HG03039 (cell line): Measurements from ENCODE around the gene TMEM205.
"Not testable (repeated sequence)": the region's sequence is repeated elsewhere in the genome, so short reads cannot be mapped to it uniquely, and the experiment has no call there.

Experiments
- ATAC-seq: cut with Tn5 transposase; IDR thresholded peaks from one replicate; pipeline ENCODE4 v1.9.1; 2021; ENCODE audit warnings: mild to moderate bottlenecking, moderate library complexity; ENCODE audit not compliant: unreplicated experiment

Gene TMEM205

DNA sequence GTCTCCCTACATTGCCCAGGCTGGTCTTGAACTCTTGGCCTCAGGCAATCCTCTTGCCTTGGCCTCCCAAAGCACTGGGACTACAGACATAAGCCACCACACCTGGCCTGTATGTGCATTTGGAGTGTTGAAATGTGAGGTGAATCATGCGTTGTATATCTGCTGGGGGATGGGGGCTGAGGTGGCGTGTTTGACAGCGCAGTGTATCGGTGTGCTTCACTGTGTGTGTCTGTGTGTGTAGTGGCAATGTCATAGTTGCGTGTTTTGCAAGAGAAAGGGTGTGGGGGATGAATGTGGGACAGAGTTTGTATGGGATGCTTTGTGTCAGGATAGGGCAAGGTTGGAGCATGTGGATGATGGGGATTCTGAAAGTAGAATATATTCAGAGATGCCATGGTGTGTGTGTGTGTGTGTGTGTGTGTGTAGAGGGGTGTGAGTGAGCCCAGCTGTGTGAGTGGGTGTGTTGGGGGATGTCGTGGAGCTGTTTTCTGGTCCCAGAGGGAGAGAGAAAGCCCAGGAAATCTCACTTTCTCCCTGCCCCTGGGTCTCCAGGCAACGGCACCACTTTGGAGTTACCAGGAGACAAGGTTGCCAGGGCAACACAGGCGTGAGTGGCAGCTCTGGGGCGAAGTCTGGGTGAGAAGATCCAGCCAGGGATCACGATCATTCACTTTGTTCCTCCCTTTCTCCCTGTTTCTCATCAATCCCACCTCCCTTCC, 27.3 kb upstream of the TMEM205 start:
- no peak for ATAC-seq

DNA sequence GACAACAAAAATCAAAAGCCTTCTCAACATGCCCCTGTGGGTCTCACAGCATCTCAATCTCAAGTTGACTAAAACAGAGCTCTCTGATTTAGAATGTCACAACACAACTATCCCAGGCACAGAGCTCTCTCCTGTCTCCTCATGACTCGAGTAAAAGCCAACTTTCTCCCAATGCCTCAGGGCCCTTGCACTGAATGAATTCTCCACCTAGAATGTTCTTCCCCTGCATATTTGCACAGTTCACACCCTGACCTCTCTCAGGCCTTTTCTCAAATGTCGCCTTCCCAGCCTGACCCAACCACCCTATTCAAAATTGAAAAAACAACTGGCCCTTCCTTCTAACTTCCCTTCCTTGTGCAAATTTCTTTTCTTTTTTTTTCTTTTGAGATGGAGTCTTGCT, 24.7 kb upstream of the TMEM205 start:
- ATAC-seq = no peak

DNA sequence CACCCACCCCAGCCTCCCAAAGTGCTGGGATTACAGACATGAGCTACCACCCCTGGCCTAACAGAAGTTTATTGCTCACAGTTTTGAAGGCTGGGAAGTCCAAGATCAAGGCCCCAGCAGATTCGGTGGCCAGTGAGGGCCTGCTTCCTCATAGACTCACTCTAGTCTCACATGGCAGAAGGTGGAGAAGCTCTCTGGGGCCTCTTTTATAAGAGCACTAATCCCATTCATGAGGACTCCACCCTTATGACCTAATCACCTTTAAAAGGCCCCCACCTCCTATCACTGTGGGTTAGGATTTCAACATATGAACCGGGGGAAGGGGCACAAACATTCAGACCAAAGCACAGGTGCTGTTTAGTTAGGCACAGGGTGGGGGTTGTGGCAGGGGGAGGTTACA, 21.5 kb upstream of the TMEM205 start:
- no peak for ATAC-seq

DNA sequence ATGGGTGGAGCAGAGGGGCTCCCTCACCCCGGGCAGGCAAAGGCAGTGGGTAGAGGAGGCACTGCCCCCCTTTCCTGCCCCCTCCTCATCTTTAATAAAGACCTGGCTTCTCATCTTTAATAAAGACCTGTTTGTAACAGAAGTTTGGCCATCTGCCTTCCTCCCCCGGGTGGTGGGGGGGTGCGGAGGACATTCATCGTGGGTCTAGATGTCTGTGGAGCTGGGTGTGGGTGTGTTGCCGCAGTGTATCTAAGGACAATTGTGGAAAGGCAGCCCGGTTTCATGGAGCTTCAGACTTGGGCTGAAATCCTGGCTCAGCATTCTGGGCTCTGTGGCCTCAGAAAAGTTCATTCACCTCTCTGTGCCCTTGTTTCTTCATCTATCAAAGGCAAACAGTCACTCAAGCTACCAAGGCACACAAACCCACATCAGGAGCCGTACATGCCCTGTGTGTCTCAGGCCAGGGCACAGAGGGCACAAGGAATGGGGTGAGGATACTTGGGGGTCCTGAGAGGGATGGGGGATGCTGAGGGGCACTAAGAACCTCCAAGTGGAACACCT, 19.6 kb upstream of the TMEM205 start:
- no peak for ATAC-seq

DNA sequence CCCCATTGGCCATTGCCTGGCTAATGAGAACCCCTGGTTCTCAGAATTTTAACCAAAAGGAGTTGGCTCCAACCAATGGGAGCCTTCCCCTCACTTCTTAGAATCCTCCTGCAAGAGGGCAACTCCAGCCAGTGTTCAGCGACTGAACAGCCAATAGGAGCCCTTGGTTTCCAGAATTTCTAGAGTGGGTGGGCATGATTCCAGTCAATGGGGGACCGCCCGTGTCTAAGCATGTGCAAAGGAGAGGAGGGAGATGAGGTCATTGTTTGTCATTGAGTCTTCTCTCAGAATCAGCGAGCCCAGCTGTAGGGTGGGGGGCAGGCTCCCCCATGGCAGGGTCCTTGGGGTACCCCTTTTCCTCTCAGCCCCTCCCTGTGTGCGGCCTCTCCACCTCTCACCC, 18.9 kb upstream of the TMEM205 start:
- ATAC-seq = no peak

DNA sequence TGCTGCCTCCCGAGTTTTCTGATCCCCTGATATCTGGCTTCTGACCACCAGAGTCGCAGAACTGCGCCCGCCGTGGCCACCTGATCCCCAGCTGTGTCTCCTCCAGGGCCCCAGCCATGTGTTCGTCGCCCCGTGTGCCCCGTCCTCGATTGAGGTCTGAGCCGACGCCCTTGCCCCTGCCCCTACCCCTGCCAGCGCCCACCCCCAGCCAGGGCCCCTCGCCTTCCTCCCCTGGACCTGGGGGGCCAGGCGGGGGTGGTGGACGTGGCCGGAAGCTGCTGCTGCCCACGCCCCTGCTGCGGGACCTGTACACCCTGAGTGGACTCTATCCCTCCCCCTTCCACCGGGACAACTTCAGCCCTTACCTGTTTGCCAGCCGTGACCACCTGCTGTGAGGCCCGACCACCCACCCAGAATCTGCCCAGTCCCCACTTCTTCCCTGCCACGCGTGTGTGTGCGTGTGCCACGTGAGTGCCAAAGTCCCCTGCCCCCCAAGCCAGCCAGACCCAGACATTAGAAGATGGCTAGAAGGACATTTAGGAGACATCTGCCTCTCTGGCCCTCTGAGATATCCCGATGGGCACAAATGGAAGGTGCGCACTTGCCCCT, 18.3 kb upstream of the TMEM205 start:
- ATAC-seq = no peak

DNA sequence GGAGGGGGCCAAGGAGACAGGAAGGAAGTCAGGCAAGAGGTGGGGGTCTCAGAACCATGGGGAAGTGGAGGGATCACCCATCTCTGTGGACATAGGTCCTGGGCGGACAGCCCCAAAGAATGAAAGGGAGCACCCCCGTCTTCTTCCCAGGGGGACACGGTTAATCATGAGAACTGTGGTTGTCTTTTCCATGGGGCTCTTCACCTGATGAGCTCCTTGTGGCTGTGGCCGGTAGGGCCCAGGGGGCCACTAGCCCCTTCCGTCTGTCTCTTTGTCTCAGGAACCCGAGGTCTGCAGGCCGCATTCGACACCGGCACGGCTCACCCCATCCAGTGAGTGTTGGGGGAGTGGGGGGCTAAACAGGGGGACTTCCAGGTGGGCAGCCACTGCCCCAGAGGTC, 17.8 kb upstream of the TMEM205 start:
- ATAC-seq = no peak

DNA sequence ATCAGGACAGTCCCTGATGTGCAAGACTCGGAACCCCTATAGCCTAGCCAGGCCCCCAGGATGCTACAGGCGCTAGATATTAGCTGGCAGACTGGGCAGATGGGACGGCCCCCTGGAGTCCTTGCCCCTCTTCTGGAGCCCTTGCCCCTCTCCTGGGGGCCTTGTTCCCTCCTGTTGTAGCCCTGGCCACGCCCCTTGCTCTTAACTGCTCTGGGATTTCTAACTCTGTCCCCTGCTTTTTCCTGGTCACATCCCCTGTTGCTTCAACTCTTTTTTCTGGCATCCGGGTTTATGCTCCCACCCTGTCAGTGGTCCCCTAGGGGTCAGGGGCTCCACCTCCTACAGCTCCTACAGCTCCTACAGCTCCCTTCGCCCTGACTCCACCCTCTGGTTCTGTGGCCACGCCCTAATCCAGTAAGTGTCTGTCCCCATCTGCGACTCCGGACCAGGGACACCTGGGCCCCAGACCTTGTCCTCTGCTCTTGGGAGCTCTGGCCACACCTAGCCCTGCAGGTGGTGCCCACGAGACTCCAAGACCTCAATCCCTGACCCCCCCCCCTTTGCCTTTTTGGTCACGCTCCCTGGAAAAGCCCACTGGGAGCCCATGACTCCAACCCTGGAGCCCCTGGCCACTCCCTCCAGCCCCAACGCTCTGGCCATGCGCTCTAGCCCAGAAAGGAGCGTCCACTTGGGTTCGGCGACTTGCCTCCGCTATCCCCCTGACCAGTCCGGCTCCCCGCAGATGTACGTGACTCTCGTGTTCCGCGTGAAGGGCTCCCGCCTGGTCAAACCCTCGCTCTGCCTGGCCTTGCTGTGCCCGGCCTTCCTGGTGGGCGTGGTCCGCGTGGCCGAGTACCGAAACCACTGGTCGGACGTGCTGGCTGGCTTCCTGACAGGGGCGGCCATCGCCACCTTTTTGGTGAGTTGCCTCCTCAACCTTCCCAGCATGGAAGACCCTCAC, 16.0 kb upstream of the TMEM205 start:
- ATAC-seq = no peak

DNA sequence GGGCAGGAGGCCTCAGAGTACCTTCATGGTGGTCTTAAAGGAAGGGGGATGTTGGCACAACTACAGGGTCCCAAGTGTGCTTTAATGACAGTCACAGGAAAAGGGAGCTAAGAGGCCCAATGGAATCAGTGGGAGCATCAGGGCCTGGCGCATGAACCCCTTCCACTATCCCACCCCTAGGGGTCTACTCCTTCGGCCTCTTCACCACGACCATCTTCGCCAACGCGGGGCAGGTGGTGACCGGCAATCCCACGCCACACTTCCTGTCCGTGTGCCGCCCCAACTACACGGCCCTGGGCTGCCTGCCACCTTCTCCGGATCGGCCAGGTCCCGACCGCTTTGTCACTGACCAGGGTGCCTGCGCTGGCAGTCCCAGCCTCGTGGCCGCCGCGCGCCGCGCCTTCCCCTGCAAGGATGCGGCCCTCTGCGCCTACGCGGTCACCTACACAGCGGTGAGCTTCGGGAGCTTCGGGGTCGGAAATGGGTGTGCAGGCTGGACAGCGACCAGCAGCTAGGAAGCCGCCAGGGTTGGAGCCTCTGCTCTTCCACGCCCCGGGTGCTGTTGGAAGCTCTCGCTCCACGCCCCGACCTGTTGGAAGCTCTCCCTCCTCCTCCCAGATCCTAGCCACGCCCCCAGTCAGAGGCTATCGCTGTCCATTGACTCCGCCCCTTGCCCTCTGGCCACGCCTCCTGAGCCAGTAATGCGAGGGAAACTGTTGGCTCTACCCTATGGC, 15.1 kb upstream of the TMEM205 start:
- no peak for ATAC-seq

DNA sequence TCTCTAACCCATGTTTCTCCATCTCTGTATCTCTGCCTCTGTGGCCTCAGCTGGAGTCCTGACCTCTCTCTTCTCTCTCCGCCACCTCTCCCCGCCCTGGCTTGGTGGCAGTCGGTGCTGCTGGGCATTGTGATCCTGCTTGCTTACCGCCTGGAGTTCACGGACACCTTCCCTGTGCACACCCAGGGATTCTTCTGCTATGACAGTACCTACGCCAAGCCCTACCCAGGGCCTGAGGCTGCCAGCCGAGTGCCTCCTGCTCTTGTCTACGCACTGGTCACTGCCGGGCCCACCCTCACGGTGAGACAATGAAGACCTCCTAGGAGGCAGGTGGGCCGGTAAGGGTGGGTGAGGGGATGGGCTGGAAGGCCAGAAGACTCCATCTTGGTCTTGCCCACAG, 13.4 kb upstream of the TMEM205 start:
- ATAC-seq = no peak

DNA sequence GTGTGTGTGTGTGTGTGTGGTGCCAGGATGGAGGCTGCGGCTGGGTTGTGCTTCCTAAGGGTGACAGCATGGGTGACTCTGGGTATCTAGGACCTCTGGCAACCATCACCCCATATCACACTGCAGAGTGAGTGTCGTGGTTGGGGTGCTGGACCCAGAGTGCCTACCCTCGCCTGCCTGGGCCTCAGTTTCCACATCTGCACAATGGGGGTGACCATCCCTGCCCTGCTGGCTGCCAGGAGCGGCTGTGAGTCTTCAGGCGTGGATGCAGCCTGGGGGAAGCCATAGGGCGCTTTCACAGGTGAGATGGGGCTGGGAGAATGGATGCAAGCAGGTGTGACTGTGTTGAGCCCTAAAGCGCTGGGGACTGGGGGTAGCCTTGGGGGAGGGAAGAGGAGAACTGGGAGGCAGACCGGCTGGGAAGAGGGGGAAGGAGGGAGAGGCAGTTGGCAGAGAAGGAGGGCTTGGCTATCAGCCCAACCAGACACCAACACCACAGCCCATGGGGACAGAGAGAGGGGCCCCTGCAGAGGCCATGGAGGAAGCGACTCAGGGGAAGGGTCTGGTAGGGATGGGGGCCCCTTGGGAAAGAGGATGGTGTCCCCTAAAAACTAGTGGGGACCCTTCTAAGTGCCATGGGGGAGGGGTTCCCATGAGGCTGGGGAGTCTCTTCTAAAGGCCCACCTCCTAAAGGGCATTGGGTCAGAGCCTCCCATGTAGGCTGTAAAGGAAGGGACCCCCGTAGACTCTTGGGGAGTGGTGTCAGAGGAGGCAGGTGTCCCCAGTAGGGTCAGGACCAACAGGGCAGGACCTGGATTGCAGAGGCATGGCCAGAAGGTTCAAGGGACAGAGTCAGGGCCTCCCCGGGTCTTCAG, 10.8 kb upstream of the TMEM205 start:
- ATAC-seq = no peak

DNA sequence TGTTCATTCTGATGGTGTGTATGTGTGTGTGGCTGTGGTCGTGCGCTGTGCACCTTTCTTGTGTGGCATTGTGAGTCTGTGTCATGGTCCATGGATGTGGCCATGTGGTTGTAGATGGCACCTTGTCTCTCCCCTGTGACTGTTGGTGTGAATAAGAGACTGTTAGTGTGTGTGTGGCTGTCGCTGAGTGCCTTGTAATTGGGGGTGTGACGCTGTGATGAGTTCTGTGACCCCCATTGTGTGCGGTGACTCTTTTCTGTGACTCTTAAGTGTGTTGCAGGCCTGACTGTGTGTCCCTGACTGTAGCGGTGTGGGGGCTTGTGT, 10.0 kb upstream of the TMEM205 start:
- no peak for ATAC-seq

DNA sequence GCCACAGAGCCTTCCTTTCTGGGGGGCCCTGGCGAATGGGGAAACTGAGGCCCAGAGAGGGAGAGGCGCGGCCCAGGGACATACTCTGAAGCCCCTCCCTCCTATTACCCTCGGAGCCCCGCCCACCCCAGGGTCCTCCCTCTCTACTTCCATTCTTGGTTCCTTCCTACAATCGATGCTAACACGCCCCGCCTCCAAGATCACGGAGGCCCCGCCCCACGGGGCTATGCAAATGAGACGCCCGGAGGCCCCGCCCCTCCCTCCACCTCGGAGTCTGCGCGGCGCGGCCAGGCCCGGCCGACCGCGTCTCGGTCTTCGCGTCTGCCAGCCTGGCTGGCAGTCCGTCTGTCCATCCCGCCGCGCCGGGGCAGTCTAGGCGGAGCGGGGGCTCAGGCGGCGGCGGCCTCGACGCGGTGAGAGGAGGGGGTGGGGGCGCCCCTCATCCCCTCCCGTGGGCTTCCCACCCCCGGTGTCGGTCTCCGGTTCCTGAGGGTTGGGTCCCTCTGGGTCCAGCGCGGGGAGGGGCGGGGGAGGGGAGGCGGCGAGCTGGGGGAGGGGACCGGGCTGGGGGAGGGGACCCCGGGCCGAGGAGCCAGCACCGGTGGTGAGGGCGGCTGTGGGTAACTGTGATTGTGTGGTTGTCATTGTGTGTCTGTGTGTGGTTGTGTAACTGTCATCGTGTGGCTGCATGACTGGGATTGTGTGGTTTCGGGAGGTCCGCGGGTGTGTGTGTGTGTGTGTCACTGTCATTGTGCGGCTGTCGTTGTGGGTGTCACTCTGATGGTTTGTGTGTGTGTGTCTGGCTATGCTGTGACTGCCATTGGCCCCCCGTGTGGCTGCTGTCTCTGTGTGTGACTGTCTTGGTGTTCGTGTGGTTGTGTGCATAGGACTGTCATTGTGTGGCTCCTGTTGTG, 9.3 kb upstream of the TMEM205 start, which contains the start of gene PLPPR2:
Gene PLPPR2, plus strand, starts transcription at position 273 of the 914 bp plus-strand sequence. CDS start 2,242 bp downstream, outside the sequence.
- no peak for ATAC-seq

DNA sequence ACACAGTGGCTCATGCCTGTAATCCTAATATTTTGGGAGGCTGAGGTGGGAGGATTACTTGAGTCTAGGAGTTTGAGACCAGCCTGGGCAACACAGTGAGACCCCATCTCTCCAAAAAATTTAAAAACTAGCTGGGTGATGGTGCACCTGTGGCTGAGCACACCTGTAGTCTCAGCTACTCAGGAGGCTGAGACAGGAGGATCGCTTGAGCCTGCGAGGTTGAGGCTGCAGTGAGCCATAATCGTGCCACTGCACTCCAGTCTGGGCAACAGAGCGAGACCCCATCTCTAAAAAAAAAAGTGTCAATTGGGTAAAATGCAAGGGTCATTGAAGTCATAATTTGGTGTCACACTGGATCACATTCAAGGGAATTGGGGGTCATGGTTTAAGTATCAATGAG, 8.0 kb upstream of the TMEM205 start:
- ATAC-seq = not testable (repeated sequence)

DNA sequence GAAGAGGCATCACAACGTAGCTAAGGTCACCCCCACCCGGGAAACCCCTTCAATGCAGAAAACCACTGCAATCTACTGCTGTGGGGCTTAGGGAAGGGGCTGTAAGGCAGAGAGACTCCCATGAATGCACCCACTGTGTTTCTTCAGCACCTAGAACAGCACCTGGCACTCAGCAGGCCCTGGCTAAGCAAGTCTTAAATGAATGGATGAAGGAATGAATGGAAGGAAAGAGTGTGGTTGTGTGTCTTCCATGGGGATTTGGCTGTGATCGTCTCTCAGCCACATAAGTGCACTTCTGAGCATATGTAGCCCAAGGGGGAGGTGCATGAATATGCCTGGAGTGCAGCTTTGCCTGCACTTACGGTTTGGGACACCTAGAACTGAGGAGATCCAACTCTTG, 3.1 kb upstream of the TMEM205 start:
- no peak for ATAC-seq

DNA sequence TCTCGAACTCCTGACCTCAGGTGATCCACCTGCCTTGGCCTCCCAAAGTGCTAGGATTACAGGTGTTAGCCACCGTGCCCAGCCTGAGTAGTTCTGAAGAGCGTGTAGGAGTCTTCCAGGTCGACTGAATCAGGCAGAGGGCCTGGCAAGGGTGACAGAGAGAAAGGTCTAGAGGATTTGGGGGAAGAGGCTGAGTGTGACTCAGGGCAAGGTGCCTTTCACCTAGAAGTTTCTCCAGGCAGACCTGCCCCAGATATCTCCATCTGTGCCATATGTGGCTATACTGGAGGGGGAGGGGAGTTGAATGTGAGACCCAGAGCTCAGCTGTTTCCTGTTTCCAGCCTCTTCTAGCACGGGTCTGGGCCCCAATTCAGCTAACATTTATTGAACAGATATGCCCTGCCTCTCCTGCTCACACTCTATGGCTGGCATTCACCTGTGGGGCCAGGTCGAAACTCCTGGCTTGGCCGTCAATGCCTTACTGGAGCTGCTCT, 1.5 kb upstream of the TMEM205 start:
- ATAC-seq = no peak

DNA sequence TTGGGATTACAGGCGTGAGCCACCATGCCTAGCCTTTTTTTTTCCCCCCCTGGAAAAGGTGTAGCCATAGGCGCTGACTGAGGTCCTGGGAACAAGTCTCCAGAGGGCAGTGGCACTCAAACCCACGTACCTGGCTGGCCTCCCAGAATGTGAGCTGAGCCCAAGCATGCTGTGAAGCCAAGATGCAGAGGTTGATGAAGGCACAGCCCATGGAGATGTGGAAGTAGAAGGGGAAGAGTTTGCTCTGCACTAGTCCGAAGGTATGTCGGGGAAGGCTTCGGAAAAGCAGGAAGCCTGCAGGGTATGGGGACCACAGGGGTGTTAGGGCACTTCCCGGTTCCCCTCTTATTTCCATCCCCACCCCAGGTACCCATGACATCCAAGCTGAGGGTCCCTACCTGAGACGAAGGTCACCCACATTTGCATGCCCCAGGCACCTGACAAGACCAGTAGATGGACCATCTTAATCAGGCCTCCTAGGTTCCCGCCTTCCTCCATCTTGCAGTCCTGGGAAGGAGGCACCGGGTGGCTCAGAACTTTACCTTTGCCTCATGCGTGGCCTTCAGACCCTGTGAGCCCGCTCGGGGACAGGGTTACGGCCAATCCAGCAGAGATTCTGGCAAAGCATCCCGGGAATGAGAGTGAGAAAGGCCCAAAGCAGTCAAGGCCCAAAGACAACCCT, 805 bp downstream of the TMEM205 start:
- ATAC-seq = no peak

DNA sequence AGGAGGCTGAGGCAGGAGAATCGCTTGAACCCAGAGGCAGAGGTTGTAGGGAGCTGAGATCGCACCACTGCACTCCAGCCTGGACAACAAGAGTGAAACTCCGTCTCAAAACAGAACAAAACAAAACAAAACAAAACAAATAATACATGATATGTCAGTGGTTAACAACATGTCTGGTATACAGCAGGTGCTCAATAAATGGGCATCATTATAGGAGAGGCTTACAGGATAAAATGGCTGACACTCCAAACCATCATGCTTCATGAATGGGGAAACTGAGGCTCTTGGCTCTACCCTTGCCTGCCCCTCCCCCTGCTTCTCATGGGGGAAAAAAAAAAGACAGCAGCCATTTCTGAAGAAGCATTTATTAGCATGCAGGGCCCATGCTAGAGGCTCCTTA, 3.6 kb downstream of the TMEM205 start:
- ATAC-seq = no peak
